SK-N-SH treated with all-trans-retinoic acid at 6 μM for 48 hours (cell line): Measurements from ENCODE around the gene AGPAT3.

Source experiments
- ATAC-seq: fragments of 200-7000 bp; cut with Tn5 transposase; 3 replicates; pipeline ENCODE4 v1.9.1; 2020; ENCODE audit warnings: mild to moderate bottlenecking, moderate library complexity
- ARNTL ChIP-seq: fragments of 450-650 bp; formaldehyde crosslinking; IDR thresholded peaks from 2 replicates; pipeline ENCODE4 v1.5.0; 2020; ENCODE audit warnings: low read depth, mild to moderate bottlenecking, moderate library complexity, borderline replicate concordance
- BACH2 ChIP-seq: fragments of 250-450 bp; sonication (Bioruptor Pico); IDR thresholded peaks from 2 replicates; pipeline ENCODE4 v1.9.0; 2021; ENCODE audit warnings: mild to moderate bottlenecking, borderline replicate concordance
- CREB5 ChIP-seq: fragments of 250-450 bp; sonication (Bioruptor Pico); IDR thresholded peaks from 2 replicates; pipeline ENCODE4 v1.5.1; 2020; ENCODE audit warnings: low read depth, mild to moderate bottlenecking, moderate library complexity
- CSRNP3 ChIP-seq: fragments of 250-450 bp; sonication (Bioruptor Pico); IDR thresholded peaks from 2 replicates; pipeline ENCODE4 v1.5.1; 2021; ENCODE audit warnings: mild to moderate bottlenecking, moderate library complexity
- ESRRG ChIP-seq: fragments of 250-450 bp; sonication (Bioruptor Pico); IDR thresholded peaks from 2 replicates; pipeline ENCODE4 v1.6.1; 2021; ENCODE audit warnings: mild to moderate bottlenecking
- GLIS3 ChIP-seq: fragments of 250-450 bp; sonication (Bioruptor Pico); IDR thresholded peaks from 2 replicates; pipeline ENCODE4 v1.5.0; 2020; ENCODE audit warnings: mild to moderate bottlenecking, moderate library complexity
- ISL1 ChIP-seq: fragments of 250-450 bp; sonication (Bioruptor Pico); IDR thresholded peaks from 2 replicates; pipeline ENCODE4 v2.1.2; 2022; ENCODE audit warnings: mild to moderate bottlenecking, moderate library complexity
- PPARA ChIP-seq: fragments of 250-450 bp; sonication (Bioruptor Pico); IDR thresholded peaks from 2 replicates; pipeline ENCODE4 v1.5.0; 2020; ENCODE audit warnings: mild to moderate bottlenecking, borderline replicate concordance
- RARB ChIP-seq: fragments of 250-450 bp; sonication (Bioruptor Pico); IDR thresholded peaks from 2 replicates; pipeline ENCODE4 v1.8.0; 2021; ENCODE audit warnings: mild to moderate bottlenecking, moderate library complexity
- SNAI2 ChIP-seq: fragments of 250-450 bp; sonication (Bioruptor Pico); IDR thresholded peaks from 2 replicates; pipeline ENCODE4 v1.5.0; 2020; ENCODE audit warnings: mild to moderate bottlenecking, moderate library complexity
- TCF4 ChIP-seq: fragments of 250-450 bp; sonication (Bioruptor Pico); IDR thresholded peaks from 2 replicates; pipeline ENCODE4 v1.8.0; 2021; ENCODE audit warnings: mild to moderate bottlenecking, moderate library complexity, borderline replicate concordance
- TSHZ2 ChIP-seq: fragments of 250-450 bp; sonication (Bioruptor Pico); IDR thresholded peaks from 2 replicates; pipeline ENCODE4 v1.5.0; 2020; ENCODE audit warnings: mild to moderate bottlenecking, moderate library complexity
- ZFP3 ChIP-seq: fragments of 250-450 bp; sonication (Bioruptor Pico); IDR thresholded peaks from 2 replicates; pipeline ENCODE4 v1.5.0; 2020; ENCODE audit warnings: mild to moderate bottlenecking, moderate library complexity
- ZFP30 ChIP-seq: fragments of 450-650 bp; formaldehyde crosslinking; IDR thresholded peaks from 2 replicates; pipeline ENCODE4 v1.5.0; 2022; ENCODE audit warnings: mild to moderate bottlenecking, moderate library complexity
- ZNF70 ChIP-seq: fragments of 450-650 bp; formaldehyde crosslinking; IDR thresholded peaks from 2 replicates; pipeline ENCODE4 v1.5.0; 2020; ENCODE audit warnings: mild to moderate bottlenecking, moderate library complexity
- ZNF8 ChIP-seq: fragments of 450-650 bp; formaldehyde crosslinking; IDR thresholded peaks from 2 replicates; pipeline ENCODE4 v1.5.0; 2020; ENCODE audit warnings: mild to moderate bottlenecking, moderate library complexity
- TF ChIP-seq, protein P1 (sequence below): fragments of 250-450 bp; sonication (Bioruptor Pico); IDR thresholded peaks from 2 replicates; pipeline ENCODE4 v1.8.0; 2020; ENCODE audit warnings: mild to moderate bottlenecking, moderate library complexity, borderline replicate concordance
- TF ChIP-seq, protein P2 (sequence below): fragments of 250-450 bp; sonication (Bioruptor Pico); IDR thresholded peaks from 2 replicates; pipeline ENCODE4 v1.8.0; 2021; ENCODE audit warnings: low read depth, mild to moderate bottlenecking, moderate library complexity, borderline replicate concordance

AGPAT3 gene

DNA sequence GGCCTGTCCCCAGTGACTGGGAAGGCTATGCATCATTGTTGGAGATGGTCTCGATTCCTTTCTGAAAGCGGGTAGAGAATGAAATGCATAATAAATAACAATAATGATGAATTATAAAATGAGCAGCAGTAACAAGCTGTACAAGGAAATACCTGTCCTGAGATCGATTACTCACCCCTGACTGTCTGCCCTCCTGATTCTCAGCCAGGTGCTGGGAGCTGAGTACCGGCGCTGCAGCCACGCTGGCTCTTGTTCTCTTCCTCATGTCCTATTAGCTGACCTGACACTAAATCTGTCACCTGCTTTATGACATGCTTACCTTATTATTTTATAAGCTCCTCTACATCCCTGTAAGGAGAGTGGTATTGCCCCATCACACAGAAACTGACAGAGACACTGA, 3.4 kb downstream of the AGPAT3 start:
- no peak for ATAC-seq
- TF ChIP-seq ZNF8 (CRISPR knock-in tag) (no peak), BACH2 (no peak), RARB (no peak)

DNA sequence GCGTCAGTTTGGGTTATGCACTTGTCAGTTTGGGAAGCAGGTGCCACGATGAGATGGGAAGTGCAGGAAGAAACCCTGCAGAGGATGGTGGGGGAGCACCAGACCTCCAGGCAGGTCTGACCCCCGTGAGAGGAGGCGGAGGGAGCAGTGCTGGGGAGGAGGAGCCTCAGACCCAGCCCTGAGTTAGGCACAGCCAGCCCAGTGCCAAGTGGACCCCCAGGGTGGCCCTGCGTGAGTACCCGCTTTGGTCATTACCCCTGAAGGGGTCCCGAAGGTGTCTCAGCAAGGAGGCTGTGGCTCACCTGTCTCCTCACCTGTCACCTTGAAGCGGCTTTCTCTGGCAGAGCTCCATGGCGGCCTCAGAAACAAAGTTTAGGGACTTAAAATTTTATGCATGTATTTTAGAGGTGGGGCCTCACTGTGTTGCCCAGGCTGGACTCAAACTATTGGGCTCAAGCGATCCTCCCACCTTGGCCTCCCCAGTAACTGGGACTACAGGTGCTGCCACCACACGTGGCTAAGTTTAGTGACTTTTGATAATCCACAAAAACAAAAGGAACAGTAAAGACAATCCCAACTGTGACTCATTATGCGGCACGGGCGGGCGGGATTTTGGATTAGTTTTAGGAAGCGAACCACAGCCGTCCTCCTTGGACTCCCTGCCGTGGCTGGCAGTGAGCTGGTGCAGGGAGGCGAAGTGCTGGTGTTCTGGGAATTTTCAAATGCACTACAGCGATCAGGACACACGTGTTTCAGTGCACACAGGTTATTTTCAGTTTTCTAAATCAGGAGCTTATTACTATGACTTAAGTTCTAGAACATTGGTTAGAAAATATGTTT, 4.7 kb downstream of the AGPAT3 start:
- ATAC-seq = no peak
- TF ChIP-seq ZFP30 (CRISPR knock-in tag) (no peak), GLIS3 (CRISPR knock-in tag) (no peak), CREB5 (CRISPR knock-in tag) (no peak), ARNTL (CRISPR knock-in tag) (no peak), RARB (no peak), PPARA (CRISPR knock-in tag) (no peak), ZNF70 (CRISPR knock-in tag) (no peak)
- TF ChIP-seq, protein P1, sequence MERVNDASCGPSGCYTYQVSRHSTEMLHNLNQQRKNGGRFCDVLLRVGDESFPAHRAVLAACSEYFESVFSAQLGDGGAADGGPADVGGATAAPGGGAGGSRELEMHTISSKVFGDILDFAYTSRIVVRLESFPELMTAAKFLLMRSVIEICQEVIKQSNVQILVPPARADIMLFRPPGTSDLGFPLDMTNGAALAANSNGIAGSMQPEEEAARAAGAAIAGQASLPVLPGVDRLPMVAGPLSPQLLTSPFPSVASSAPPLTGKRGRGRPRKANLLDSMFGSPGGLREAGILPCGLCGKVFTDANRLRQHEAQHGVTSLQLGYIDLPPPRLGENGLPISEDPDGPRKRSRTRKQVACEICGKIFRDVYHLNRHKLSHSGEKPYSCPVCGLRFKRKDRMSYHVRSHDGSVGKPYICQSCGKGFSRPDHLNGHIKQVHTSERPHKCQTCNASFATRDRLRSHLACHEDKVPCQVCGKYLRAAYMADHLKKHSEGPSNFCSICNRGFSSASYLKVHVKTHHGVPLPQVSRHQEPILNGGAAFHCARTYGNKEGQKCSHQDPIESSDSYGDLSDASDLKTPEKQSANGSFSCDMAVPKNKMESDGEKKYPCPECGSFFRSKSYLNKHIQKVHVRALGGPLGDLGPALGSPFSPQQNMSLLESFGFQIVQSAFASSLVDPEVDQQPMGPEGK (CRISPR knock-in tag) = no peak

DNA sequence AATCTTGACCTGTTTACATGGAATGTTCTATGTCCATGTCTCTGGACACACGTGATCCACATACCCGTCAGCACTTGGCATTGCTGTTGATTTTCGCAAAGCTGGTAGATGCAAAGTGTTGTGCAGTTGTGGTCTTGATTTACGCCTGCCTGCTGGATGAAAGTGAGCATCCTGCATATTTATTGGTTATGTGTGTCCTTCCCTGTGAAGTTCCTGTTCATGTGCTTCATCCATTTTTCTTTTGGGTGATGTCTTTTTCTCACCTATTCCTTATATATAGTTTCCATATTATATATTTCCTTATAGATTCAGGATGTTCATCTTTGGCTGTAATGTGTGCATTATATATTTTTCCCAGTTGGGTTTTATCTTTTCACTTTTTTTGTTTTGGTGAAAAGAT, 6.5 kb downstream of the AGPAT3 start:
- no peak for TF ChIP-seq ESRRG (CRISPR knock-in tag)
- TF ChIP-seq PPARA (CRISPR knock-in tag) = no peak
- TF ChIP-seq ZNF70 (CRISPR knock-in tag) = no peak
- no peak for TF ChIP-seq SNAI2 (CRISPR knock-in tag)
- TF ChIP-seq TSHZ2 (CRISPR knock-in tag) = no peak
- TF ChIP-seq ZNF8 (CRISPR knock-in tag) = no peak
- no peak for TF ChIP-seq CSRNP3
- no peak for TF ChIP-seq ARNTL (CRISPR knock-in tag)
- TF ChIP-seq, protein P1 (CRISPR knock-in tag) = no peak
- no peak for TF ChIP-seq ISL1 (CRISPR knock-in tag)
- no peak for TF ChIP-seq ZFP3 (CRISPR knock-in tag)
- no peak for TF ChIP-seq BACH2
- no peak for TF ChIP-seq TCF4 (CRISPR knock-in tag)
- TF ChIP-seq, protein P2, sequence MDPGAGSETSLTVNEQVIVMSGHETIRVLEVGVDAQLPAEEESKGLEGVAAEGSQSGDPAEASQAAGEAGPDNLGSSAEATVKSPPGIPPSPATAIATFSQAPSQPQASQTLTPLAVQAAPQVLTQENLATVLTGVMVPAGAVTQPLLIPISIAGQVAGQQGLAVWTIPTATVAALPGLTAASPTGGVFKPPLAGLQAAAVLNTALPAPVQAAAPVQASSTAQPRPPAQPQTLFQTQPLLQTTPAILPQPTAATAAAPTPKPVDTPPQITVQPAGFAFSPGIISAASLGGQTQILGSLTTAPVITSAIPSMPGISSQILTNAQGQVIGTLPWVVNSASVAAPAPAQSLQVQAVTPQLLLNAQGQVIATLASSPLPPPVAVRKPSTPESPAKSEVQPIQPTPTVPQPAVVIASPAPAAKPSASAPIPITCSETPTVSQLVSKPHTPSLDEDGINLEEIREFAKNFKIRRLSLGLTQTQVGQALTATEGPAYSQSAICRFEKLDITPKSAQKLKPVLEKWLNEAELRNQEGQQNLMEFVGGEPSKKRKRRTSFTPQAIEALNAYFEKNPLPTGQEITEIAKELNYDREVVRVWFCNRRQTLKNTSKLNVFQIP (CRISPR knock-in tag) = no peak
- TF ChIP-seq, all 23 proteins: peak for 0
- ATAC-seq = no peak
